EH (cell line): ENCODE results near the gene SUV39H1.

Experiments used
- DNase-seq: peaks from one replicate; pipeline ENCODE4 v3.0.0-alpha.2; 2015; ENCODE audit warnings: low read depth

The SUV39H1 gene

DNA sequence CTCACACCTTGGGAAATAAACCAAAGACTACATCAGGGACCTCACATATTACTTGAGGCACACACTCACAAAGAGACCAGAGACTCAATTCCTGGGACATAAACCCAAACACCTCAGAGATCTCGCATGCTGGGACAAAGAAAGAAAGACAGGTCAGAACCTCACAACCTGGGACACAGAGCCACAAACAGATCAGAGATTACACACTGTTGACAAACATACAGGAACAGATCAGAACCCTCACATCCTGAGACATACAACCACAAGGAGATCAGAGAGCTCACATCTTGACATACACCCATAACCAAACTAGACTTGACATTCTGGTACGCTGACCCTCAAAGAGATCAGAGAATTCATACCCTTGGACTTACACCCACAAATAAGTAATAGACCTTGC is 17.3 kb downstream of the SUV39H1 start:
- DNase-seq: no peak

DNA sequence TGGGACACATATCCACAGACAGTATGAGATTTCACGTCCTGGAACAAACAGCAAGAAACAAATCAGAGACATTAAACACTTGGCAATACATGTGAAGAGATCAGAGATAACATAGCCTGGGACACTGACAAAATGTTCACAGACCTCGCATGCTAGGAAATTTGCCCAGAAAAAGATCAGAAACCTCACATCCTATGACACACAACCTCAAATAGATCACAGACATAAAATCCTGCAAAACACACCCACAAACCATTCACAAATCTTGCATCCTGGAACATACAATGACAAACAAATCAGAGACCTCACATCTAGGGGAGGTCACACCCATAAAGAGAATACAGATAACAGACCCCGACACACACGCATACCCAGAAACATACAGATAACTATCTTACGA is 18.0 kb downstream of the SUV39H1 start:
- no peak for DNase-seq

DNA sequence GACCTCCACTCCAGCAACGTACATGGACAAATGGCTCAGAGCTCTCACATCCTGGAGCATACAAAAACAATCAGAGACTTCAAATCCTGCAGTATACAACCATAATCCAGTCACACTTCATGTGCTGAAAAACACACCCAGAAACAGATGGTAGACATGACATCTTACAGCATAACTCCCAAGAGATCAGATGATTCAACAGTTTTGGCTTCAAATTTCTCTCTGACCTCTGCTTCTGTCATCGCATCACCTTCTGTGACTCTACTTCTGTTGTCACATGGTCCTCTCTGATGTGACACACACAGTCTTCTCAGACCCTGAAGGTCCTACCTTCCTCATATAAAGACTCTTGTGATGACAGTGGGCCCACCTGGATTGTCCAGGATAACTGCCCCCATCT is 18.5 kb downstream of the SUV39H1 start:
- DNase-seq: peak; percentile 20

DNA sequence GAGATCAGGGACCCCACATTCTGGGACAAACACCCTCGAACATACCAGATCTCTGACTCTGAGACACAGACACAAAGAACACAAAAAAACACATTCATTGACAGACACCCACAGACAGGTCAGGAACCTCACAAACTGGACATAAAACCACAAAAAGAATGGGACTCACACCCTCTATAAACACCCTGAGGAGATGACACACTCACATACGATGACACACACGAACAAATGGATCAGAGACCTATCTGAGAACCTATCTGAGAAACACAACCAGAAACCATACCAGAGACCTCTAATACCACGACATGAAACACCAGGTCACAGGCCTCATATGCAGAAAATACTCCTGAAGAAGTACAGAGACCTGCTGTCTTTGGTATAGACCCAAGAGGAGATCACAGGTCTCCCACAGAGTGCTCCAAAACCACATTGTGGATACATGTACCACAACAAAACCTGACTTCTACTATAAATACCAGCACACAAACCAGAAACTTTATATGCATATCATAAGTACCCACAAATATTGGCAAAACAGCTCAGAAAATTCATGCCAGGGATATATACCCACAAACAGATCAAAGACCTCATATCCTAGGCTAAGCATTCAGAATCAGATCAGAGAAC is 19.5 kb downstream of the SUV39H1 start:
- no peak for DNase-seq

DNA sequence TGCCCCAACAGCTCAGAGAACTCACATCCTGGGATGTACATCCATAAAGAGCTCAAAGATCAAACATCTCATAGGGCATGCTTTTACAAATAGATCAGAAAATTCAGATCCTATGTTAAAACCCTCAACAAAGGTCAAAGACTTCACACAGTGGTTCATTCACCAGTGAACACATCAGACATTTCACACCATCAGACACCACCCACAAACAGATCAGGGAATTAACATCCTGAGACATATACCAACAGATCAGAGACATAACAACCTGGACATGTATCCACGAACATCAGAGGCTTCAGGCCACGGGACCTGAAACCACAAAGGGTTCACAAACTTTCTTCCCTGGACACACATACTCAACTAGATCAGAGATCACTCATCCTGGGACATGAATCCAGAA is 23.4 kb downstream of the SUV39H1 start:
- DNase-seq: no peak

DNA sequence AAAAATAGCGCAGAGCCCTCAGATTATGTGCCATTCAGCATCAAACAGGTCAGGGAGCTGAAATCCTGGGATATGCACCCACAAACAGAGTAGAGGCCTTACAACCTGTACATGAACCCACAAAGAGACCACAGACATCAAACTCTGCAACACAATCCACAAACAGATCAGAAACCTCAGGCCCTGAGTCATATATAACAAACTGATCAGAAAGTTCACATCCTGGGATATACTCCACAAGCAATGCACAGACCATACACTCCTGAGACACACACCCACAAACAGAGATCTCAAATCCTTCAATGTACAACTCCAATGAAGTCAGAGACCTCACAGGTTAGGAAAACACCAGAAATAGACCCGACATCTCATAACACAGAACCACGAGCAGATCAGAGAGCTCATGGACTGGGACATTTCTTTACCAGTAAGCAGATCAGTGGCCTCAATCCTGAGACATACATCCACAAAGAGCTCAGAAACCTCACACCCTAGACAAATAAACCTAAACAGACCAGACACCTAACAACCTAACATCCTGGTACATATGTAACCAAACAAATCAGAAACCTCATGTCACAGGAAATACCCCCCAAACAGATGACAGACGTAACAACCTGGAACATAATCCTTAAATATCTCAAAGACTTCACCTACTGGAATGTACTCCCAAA is 24.2 kb downstream of the SUV39H1 start:
- DNase-seq: no peak

DNA sequence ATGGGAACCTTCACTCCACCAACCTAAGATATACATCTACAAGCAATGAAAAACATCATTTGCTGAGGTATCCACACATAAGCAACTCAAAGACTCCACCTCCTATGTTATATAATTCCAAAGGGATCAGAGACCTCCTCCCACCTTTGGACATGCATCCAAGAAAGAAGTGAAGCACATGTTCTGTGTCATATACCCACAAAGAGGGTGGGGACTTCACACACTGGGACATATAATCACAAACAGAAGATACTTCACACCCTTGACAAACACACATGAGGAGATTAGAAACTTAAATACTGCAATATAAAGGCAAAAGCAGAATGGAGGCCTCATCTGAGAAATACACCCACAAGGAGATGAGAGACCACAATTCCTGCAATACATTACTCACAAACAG is 25.4 kb downstream of the SUV39H1 start:
- no peak for DNase-seq

DNA sequence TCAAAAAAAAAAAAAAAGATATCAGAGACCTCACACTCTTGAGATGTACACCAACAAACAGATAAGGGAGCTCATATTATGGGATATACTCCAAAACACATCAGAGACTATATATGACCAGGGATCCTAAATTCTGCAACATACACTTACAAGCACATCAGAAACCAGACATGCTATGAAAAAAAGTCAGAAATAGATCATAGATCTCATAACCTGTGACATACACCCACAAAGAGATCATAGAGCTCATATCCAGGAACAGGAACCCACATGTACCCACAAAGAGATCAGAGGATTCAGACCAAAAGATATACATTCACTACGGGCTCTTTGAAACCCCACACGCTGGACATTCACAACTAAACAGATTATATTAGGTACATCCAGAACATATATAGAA is 30.1 kb downstream of the SUV39H1 start:
- no peak for DNase-seq

DNA sequence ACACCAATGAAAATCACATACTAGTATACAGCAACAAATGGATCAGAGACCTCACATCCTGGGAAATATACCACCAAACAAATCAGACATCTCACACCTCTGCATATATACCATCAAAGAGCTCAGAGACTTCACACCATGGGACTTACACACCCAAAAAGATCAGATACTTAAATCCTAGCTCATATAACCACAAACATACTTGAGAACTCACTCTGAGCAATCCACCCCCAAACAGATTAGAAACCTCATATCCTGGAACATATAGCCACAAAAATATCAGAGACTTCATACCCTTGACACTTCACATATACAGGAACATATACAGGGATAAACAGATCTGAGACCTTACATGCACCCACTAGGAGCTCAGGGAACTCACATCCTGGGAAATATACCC is 32.1 kb downstream of the SUV39H1 start:
- no peak for DNase-seq

DNA sequence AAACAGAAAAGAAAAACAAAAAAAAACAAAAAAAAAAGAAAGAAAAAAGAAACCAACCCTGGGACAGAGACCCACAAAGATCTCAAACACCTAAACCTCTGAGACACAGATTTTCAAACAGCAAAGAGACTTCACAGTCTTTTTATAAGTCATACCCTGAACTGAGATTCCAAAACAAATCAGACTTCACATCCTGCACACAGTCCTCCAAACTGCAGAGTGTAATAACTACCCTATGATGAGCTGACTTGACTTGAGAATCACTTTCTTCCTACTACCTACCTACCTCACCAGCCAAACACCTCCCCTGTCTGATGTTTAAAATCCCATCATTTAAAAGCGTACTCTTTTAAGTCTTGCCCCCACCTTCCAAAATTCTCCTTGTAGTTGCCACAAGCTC is 39.8 kb downstream of the SUV39H1 start:
- DNase-seq: no peak

DNA sequence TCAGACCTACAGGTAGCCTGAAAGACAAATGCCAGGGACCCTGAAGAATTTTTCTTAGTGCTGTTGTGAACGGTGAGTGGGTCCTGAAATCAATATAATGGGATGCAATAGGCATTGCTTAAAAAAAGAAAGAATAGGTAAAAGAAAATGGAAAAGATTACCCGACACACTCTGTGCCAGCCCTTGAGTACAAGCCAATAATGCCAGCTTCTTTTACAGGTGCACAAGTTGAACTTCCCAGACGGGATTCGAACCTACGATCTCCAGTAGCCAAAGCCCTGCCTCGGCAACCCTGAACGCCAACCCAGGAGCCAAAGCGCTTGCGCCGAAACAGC is 40.3 kb downstream of the SUV39H1 start:
- DNase-seq: no peak

DNA sequence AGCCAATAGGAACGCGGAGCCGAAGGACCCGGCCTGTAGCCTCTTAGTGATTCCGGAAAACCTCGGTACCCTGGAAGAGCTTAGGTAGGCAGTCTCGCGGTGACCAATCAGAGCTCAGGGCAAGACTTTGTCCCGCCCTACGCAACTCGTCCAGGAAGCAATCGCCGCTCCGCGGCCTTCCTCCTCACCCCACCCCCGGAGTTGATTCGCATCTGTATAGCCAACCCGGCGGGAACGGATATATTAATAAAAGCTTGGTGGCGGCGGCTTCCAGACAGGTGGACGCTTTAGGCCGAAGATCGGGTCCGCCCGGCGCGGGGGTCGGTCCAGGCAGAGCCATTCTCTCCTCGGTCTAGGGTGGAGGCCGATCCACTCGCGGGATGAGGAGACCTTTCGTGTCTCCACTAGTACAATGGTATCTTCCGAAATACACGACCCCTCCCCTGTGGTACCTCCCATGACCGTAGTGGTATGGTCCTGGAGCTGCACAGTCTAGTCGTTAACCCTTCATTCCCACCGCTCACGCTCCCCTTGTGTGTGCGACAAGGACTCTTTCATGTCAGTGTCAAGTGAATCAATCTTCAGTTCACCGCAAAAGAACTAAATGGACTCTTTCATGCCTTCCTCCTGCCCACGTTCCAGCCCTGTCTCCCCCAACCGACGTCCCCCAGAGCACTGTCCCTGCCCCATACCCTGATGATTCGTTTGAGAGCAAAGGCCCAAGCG is 40.8 kb downstream of the SUV39H1 start:
- DNase-seq: peak; percentile 97

DNA sequence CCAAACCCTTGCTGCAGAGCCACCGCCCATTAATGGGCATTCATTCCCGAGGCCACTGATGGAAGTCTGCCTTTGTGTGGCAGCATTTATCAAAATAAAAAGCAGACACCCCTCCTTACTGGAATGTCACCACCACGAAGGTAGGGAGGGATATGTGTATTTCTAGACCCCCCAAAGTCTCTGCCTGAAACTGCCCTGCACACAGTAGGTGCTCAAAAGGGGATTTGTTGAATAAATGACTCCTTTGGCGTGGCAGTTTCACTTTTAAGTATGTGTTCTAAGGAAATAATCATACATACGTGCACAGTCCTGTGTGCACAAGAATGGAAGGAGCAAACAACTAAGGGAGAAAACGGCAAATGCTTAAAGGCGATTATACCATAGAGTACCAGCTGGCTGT is 41.4 kb downstream of the SUV39H1 start:
- DNase-seq: no peak

DNA sequence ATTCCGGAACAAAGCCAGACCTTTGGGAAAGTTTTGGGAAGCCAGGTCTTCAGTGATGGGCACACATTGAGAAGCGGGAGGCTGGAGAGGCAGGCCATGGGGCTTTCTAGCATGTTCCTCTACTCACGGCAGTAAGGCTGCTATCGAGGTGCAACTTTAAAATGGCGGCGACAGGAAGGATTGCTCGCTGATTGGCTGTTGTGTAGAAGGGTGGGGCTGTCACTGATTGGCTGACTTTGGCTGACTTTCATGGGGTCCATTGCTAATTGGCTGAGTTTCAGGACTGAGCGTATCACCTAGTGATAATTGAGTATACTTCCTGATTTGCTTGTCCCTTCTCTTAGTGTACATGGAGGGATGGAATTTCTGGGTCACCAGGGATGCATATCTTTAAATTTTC is 45.3 kb downstream of the SUV39H1 start:
- DNase-seq: no peak

DNA sequence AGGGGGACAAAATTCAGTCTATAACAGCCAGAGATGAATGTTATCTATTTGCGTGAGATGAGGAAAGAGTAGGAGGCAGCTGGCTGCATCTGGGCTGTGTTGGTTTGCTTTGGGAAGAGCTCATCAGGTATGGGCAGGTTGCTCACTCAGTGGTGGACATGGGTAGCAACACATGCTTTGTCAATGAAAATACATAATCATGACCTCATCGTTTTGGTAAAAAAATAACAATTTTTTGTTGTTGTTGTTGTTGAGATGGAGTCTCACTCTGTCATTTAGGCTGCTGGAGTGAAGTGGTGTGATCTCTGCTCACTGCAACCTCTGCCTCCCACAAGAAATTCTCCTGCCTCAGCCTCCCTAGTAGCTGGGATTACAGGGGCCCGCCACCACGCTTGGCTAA is 48.7 kb downstream of the SUV39H1 start:
- DNase-seq: no peak

DNA sequence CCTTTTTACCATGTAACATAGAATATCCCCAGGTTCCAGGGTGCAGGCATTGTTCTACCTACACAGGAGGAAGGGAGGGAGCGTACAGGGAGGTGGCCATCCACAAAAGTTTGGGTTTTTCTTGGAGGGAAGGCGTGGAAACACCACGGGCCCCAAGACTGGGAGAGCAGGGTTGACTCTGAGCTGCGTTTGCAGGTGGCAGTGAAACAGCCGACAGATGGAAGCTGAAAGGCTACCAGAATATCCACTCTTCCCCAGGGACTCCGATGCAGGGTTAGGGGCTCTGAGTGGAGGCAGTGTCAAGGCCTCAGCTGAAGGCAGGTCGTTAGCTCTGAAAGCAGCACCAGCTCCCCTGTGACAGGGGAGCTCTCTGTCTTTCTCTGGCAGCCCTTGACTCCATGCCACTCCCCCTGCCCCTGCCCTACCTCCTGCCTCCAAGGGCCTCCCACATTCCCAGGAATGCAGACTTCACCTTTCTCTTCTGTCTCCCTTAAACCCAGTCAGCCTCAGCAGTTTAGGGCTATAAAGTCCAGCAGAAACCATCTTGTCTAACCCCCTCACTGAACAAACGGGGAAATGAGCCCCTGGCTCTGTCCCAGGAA is 51.0 kb downstream of the SUV39H1 start:
- DNase-seq: no peak

DNA sequence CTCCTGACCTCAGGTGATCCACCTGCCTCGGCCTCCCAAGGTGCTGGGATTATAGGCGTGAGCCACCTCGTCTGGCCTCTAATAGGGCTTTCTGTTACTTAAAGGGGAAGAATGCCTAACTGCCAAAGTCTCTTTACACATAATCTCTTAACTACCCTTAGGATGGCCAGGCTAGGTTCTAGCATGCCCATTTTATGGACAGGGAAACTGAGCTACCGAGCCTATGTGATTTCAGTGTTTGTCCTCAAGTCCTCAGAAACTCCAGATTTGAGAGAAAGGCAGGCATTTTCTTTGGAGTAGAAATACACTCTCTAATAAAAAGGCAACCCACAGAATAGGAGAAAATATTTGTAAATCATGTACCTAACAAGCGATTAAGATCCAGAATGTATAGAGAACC is 52.6 kb downstream of the SUV39H1 start:
- no peak for DNase-seq

DNA sequence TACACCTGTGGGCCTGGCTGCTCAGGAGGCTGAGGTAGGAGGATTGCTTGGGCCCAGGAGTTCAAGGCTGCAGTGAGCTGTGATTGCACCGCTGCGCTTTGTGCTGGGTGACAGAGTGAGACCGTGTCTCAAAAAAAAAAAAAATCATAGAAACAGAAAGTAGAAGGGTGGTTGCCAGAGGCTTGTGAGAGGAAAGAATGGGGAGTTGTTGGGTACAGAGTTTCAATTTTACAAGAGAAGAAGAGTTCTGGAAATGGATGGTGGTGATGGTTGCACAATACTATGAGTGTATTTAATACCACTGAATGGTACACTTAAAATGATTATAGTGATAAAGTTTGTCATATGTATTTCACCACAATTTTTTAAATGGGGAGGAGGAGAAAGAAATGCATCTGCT is 54.8 kb downstream of the SUV39H1 start:
- DNase-seq: no peak

DNA sequence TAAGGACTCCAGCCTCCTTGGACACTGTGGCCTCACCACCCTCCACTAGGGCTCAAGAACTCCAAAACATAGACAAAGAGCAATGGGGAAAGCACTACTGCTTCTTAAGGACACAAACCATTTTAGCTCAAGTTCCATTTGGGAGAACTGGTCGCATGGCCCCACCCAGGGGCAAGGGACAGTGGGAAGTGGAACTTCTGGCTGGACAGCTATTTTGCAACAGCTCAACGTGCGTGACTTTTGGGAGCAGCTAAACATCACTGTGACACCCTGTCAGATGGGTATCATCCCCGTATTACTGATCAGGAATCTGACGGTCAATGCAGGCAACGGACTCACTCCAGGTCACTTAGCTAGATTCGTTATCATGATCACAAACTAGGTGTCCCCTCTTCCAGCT is 56.0 kb downstream of the SUV39H1 start:
- no peak for DNase-seq

DNA sequence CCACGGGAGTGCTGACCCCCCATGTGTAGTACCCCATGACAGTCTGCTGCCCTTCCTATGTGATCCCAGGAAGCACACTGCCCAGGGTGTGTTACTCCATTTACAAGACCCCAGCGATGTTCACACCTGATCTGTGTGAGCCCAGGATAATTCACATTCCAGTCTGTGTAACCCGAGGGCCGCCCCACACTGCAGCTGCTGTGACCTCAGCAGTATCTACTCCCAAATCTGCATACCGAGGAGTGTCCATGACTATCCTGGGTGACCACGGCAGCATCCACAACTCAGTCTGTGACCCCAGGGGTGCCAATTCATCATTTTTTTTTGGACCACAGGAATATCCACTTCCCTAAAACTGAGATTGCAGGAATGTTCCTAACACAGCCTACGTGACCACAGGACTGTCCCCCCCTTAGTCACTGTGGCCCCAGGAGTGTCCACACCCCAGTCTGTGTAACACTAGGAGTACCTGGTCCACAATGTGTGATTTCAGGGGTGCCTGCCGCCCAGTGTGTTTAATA is 57.2 kb downstream of the SUV39H1 start:
- DNase-seq: no peak

DNA sequence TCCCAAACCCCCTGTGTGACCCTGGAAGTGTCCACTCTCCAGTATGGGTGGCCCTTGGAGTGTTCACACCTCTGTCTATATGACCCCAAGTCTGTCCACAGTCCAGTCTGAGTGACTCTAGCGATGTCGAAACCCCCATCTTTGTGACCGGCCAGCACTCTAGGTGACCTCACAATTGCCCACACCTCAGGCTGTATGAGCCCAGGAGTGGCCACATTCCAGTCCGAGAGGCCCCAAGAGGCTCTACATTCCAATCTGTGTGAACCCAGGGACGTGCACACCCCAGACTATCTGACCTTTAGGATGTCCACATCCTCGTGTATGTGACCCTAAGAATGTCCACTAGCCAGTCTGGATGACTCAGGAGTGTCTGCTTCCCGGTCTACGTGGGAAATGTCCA is 57.7 kb downstream of the SUV39H1 start:
- peak; percentile 2 for DNase-seq
